ENCODE results near the gene AGFG2.
A peak's percentile ranks its signal among the peaks of the same experiment; 100 is the strongest.
"Not testable (repeated sequence)": the region's sequence is repeated elsewhere in the genome, so short reads cannot be mapped to it uniquely, and the experiment has no call there.

Gene AGFG2

GRCh38 chr7:100555701-100556100 is 16.7 kb downstream of the AGFG2 start:
- no peak for DNase-seq

GRCh38 chr7:100556541-100556940 is 17.5 kb downstream of the AGFG2 start:
- no peak for DNase-seq

DNA sequence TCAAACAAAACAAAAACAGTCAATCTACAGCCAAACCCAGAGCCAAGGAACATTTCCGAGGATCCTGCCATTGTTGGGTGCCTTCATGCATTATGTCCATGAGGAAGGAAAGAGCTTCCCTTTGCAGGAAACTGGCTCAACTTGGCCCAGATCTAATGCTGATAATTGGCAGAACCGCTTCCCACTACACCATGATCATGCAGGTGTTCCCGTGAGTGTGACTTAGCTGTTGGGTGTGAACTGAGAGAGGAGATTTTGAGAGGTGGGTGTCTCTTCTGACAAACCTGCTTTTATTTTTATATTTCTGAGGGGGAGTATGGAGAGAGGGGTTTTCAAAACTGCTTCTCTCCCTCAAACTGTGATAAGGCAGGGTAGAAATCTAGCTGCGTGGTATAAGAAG is 20.1 kb downstream of the AGFG2 start:
- no peak for DNase-seq

- no peak for DNase-seq
Measured at GRCh38 chr7:100561491-100562194, 22.6 kb downstream of the AGFG2 start.

DNA sequence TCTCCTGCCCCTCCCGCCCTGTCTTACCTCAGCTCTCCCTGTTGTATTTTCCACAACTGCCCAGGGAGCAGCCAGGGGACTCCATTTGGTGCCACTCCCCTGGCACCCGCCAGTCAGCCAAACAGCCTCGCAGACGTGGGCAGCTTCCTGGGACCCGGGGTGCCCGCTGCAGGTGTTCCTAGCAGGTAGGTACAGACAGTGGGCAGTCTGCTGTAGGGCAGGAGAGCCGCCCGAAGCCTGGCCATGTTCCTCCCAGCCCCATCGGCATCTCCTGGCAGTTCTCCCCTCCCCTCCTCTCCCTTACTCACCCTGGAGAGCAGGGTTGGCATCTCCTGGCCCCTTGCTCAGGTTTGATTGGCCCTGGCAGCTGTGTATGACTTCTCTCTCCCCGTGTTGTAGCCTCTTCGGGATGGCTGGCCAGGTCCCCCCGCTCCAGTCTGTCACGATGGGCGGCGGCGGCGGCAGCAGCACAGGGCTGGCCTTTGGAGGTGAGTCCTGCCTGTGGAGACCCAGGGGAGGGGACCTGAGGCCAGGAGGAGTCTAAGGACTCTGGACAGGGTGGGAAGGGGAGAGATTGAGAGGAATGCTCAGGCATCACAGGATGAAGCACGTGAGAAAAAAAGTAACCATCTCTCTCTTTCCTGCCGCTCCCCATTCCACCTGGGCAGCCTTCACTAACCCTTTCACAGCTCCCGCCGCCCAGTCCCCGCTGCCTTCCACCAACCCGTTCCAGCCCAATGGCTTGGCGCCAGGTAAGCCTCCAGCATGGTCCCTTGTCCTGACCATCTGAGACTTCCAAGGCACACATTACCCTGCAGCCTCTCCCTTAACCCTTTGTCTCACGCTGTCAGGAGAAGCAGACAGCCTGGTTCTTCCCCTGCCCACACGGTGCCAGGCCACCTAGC is 23.4 kb downstream of the AGFG2 start:
- DNase-seq = no peak

DNA sequence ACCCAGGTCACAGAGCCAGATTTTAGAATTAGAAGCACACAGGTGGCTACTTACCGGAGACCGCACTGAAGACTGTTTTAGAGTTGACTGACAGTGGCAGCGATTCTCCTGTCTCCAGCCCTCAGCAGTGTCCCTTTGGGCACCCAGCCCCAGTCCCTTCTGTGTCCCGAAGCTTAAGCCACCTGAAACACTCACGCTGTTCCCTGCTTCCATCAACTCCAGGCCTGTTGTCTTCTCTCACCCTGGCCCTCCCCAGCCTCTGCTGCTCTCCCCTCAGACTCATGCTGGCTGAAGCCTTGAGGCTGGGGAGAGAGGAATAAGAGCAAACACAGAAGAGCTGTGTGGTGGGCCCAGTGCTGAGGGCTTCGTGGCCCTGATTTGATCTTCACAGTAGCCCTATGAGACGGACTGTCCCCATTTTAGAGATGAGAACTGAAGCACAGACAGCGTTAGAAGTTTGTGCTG is 24.1 kb downstream of the AGFG2 start:
- DNase-seq = no peak

DNA sequence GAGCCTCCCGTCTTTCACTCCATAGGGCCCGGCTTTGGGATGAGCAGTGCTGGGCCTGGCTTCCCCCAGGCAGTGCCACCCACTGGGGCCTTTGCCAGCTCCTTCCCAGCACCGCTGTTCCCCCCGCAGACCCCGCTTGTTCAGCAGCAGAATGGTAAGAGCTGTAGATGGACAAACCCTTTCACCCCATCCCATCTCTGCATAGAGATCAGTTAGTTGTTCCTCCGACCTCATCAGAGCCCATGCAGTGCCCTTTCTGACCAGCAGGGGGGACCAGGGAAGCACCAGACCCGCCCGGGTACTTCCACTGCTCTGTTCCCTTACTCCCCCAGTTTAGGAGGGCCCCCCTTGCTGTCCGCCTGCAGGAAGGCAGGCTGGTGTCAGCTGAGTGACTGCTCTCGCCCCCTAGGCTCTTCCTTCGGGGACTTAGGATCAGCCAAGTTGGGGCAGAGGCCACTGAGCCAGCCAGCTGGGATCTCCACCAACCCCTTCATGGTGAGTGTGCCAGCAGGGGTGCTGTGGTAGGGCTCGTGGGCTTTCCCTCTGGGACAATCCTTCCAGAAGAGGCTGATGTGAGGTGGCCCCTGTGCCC is 24.9 kb downstream of the AGFG2 start:
- DNase-seq = peak; percentile 87

DNA sequence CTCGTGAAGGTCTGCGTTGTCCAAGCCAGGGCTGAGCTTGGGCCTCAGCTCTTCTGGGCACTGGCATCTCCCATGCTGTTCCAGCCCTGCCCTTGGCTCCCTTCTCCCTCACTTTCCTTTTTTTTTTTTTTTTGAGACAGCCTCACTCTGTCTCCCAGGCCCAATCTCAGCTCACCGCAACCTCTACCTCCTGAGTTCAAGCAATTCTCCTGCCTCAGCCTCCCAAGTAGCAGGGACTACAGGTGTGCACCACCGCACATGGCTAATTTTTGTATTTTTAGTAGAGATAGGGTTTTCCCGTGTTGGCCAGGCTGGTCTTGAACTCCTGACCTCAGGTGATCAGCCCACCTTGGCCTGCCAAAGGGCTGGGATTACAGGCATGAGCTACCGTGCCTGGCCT is 25.4 kb downstream of the AGFG2 start:
- not testable (repeated sequence) for DNase-seq

GRCh38 chr7:100565133-100565571 is 26.1 kb downstream of the AGFG2 start:
- DNase-seq = no peak

- DNase-seq = no peak
Measured at GRCh38 chr7:100566018-100566531, 27.1 kb downstream of the AGFG2 start.

GRCh38 chr7:100567031-100567730 is 28.2 kb downstream of the AGFG2 start:
- DNase-seq = no peak

GRCh38 chr7:100567751-100568175 is 28.8 kb downstream of the AGFG2 start:
- no peak for DNase-seq

DNA sequence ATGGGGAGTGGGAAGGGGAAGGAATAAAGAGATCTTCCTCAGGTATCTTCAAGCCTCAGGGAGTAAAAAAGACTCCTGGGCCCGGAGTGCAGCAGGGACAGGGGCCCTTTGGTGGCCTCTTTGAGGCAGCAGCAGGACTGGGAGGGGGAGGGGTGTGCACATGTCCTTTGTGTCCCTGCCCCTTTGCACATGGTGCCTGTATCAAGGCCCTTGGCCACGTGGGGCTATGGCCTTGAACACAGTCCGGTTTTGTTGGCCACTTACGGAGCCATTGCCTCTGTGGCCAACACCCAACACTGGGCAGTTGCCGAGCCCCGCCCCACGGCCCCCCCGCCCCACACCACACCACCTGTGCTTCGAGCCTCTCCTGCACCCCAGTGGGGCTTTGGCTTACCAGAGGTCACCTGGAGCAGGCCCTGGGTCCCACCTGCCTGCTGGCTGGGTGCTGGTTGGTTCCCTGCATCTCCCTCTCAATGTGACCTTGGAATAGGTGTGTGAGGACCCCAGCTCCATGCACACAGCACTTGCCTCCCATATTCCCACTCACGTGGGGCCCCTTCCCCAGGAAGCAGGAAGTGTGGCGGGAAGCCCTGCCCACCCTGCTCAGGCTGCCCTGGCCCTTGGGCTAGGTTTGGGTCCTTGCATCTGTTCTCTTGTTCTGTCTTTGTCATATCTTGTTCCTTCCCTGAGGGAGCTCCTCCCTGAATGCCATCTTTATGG is 29.3 kb downstream of the AGFG2 start:
- DNase-seq = no peak

DNA sequence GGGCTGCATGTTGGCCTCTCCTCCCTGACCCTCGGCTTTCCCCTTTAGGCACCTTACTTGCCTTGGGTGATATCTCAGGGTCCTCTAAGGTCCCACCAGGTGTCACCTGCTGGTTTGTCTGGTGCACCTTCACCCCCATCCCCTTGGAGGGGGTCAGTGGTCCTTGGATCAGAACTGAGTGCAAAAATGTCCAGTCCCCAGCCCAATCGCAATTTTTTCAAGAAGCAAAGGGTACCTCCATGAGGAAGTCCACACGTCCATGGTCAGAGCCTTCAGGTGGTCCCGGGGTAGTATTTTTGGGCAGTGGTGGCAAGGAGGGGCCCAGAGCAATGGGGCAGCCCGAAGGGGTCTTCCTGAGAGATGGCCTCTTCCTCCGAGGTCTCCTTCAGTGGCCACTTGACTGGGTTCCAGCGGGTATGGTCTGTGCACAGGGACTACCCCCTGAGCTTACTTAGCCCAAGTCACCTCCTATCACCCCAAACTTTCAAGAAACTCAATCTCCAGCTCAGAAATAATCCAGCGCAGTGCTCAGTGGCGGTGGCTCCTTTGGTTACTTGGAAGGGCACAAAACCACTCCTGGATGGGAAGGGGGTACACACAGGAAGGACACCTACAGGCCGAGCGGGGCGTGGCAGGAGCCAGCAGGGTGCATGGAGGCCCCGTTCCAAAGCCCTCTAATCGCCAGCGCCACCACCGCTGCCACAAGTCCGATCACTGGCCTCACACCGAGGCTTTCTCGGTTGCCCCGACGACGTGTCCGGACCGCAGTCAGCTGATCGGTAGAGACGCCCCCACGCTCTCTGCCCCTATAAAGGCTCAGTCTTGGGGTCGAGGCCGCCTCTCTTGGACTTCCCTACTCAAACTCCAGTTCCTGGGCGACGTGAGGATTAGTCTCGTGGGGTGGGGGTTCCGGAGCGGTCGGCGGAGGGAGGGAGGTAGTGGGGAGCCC is 30.2 kb downstream of the AGFG2 start:
- peak; percentile 38 for DNase-seq

- no peak for DNase-seq
Measured at GRCh38 chr7:100570954-100571828, 32.2 kb downstream of the AGFG2 start.

DNA sequence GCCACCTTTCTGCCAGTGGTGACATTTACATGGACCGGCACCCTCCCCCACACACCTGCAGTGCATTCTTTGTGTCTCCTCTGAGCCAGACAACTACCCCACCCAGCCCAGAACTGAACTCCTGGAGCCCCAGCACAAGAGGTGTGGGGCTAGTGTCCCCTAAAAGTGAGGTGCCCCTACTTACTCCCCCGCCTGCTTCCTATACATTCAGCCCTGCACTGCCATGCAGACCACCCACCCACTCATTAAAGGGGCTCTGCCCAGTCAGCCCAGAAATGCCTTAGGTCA is 32.8 kb downstream of the AGFG2 start:
- DNase-seq = no peak

DNA sequence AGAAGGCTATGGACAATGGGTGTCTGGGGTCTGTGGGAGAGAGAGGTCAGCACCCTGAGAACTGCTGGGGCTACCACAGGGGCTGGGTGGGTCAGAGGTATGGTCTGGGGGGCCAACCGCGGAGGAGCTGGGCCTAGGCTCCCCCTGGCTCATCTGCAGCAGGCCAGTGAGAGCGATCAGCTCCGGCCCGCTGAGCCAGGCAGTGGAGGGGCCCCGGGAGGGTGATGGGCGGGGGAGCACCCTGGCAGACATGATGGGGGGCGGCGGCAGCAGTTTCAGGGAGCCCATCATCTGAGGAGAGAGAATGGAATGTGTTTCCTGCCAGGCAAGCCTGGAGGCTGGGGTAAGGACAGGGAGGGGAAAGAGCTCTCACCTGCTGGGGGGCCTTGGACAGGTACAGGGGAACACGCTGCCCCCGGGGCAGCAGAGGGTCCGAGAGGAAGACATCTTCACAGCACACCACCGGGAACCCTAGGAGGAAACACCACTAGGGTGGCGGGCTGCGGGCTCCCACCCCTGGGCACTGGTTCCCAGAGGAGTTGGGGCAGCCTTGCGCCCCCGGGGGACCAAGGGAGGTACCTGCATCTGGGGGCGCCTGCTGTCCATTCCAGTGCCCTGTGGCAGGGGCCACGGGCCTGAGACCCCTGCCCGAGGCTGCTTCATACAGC is 33.4 kb downstream of the AGFG2 start:
- no peak for DNase-seq

GRCh38 chr7:100572949-100573675 is 34.1 kb downstream of the AGFG2 start:
- DNase-seq = no peak
